AG09319 (cell line): ENCODE data around the gene XYLT1.

Source experiments
- DNase-seq: peaks from one replicate; pipeline ENCODE4 v3.0.0-alpha.2; 2010; ENCODE audit warnings: low read depth; ENCODE audit errors: extremely low read depth
- TF ChIP-seq, protein P1 (sequence below): IDR thresholded peaks from 2 replicates; pipeline ENCODE4 v1.5.1; 2011; ENCODE audit warnings: low read depth, mild to moderate bottlenecking, inconsistent platforms, low read length, moderate library complexity

The XYLT1 gene

DNA sequence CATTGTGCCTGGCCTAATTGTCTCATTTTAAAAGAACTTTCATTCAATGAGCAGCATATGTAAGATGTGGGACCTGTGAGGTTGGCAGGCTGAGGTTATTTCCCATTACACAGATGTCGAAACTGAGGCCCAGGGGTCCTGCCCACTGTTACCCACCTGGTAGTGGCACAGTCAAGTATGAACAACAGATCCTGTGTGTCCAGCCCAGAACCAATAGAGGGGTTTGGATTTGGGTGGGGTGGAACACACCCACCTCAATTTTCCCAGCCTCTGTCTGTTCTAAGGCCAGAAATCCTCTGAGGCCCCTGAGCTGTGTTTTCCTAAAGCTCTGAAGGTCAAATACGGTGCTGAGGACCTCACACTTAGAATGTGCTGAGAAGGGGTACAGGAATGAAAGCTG lies 179.5 kb downstream of the XYLT1 start:
- DNase-seq: no peak
- TF ChIP-seq, protein P1, sequence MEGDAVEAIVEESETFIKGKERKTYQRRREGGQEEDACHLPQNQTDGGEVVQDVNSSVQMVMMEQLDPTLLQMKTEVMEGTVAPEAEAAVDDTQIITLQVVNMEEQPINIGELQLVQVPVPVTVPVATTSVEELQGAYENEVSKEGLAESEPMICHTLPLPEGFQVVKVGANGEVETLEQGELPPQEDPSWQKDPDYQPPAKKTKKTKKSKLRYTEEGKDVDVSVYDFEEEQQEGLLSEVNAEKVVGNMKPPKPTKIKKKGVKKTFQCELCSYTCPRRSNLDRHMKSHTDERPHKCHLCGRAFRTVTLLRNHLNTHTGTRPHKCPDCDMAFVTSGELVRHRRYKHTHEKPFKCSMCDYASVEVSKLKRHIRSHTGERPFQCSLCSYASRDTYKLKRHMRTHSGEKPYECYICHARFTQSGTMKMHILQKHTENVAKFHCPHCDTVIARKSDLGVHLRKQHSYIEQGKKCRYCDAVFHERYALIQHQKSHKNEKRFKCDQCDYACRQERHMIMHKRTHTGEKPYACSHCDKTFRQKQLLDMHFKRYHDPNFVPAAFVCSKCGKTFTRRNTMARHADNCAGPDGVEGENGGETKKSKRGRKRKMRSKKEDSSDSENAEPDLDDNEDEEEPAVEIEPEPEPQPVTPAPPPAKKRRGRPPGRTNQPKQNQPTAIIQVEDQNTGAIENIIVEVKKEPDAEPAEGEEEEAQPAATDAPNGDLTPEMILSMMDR: no peak

DNA sequence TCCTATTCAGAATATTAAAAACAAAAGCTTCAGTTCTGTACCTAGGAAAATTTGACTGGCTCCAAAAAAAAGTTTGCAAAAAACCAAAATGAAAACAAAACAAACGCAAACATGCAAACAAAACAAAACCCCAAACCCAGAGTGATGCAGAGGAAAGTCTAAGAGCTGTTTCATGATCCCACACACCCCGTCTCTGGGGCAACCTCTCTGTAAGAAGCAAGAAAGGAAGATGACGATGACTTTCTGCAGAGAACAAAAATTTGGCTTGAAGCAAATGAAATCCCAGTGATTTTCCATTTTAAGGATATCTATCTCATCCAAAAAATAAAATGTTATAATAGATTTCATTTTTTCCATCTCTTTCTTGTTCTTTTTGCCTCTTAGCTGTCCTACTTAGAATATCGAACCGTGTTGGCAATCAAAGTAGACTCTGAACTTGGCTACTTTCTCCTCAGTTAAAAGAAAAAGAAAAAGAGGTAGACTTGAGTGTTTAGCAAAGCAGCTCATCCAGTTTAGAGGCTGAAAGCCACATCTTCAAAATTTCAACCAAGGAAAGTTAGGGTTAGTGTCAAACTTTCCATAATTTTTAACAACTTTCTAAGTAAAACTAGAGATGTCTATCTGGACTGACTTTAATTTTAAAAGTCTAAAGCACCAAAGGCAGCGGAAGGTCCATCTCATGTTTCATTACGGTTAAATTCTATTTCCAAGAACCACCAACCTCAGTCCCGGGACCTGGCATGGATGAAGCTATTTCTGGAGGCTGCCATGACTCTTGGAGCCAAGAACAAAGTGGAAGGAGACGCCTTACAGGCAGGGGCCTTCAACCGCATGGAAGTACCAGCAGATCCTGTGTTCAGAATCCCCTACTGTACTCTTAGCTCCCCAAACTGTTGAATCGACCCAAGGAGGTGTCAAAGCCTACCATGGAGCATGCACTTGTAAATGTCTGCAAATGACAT lies 180.8 kb downstream of the XYLT1 start:
- no peak for DNase-seq
- TF ChIP-seq, protein P1: no peak

DNA sequence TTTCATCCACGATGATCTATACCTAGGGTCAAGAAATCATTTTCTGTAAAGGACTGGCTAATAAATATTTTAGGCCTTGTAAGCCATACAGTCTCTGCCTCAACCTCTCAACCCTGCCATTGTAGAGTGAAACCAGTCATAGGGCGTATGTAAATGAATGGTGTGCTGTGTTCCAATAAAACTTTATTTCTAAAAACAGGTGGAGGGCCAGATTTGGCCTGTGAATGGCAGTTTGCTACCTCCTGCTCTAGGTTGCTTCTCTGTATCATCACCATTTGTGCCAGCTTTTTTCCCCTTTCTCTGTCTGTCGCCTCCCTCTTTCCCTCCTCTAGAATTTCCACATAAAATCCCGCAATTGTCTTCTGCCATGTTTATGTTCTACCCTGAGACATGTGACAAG lies 181.7 kb downstream of the XYLT1 start:
- TF ChIP-seq, protein P1: no peak
- no peak for DNase-seq

DNA sequence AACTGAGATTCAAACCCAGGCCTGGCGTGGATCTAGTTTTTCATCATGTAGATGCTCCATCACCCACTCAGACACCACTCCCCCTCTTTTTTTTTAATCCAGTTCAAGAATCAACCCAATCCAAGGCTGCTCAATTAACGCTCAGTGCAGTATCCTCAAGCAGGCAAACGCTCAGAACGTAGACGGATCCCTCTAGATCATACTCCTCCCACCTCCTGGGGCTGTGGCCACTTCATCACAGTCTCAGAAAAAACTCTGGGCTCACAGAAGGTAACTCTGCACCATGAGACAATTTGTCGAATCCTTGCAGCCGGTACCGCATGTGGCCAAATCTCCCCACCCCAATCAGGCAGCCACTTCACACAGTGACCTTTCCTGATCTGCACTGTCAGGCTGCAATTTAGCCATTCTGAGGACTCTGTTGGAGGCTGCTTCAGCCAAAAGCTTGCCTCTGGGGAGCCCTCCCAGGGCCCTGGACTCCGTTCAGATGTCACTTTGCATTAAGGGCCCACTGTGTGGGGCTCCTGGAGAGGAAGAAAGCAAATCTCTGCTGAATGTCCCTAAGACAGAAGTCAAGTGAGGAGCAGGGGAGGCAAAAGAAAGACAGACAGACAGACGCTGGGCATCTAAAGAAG lies 183.5 kb downstream of the XYLT1 start:
- no peak for DNase-seq
- TF ChIP-seq, protein P1: no peak

DNA sequence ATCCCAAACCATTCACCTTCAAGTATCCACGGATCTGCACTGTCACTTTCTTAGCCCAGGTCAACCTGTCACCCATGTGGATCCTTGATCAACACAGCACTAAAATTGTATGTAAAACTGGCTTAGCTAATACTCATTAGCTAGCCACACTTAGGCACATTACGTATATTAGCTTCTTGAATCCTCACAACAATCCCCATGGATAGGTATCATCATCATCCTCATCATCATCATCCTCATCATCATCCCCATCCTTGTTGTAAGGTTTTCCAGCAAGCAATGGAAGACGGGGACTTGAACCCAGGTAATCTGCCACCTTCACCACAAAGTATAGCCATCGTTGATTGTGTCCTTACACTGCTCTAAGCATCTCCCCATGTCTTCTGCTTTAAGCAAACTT lies 184.3 kb downstream of the XYLT1 start:
- DNase-seq: no peak
- TF ChIP-seq, protein P1: no peak

DNA sequence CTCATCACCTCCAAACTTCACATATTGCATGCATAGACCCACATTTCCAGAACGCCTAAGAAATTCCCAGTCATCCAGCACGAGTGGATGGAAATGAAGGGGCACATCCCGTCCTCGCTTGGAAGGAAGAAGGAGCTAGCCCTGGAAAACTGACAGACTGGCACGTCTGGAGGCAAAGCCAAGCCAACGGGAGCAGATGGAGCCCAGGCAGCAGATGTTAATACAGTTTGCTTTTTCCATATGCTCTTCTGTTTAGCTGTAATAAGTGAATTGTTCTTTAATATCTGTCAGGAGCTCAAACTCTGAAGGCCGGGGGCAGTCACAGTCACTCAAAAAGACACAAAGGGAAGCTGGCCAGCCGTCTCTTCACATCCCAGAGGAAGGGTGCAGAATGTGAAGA lies 187.7 kb downstream of the XYLT1 start:
- TF ChIP-seq, protein P1: no peak
- DNase-seq: no peak

DNA sequence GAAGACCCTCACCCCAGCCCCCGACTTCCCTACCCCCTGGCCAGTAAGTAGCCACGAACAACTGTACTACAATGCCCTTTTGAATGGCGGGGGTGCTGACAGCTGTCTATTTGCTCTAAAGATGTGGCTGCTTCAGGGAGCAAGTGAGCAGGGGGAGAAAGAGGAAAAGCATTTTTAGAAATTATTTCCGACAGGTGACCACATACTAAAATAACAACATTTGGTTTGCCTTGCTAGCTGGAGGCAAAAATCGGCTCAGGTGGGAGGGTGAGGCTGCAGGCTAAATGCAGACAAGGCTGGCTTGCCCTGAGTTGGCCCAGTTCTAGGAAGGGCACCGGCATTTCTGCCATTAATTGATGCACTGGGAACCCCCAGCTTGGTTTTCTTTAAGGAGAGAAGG lies 188.5 kb downstream of the XYLT1 start:
- TF ChIP-seq, protein P1: no peak
- DNase-seq: no peak
